Tibial artery (tissue), 4 donors: ENCODE measurements around the gene DLGAP1.

ENCODE experiments used
- DNase-seq, 2 donors: peaks; one replicate each; pipeline ENCODE4 v3.0.0-alpha.2; 2019
- H3K27ac ChIP-seq, 2 donors: fragments of 200-600 bp; sonication (generic) in 1 of 2; 1 replicate in 1 of 2; 2 replicates in 1 of 2; pipeline ENCODE4 v1.5.1; 2018 to 2019; ENCODE audit warnings: mild to moderate bottlenecking in 1 of 2
- H3K27me3 ChIP-seq, 2 donors: fragments of 200-600 bp; sonication (generic) in 1 of 2; one replicate each; pipeline versions ENCODE4 v1.5.1 to v1.6.0; 2016 to 2019
- H3K36me3 ChIP-seq, 3 donors: fragments of 200-600 bp; sonication (generic) in 2 of 3; one replicate each; pipeline ENCODE4 v1.5.1; 2016 to 2019; ENCODE audit warnings: mild to moderate bottlenecking in 2 of 3
- H3K4me1 ChIP-seq, 4 donors: fragments of 200-600 bp; sonication (generic) in 2 of 4; 1 replicate in 3 of 4; 2 replicates in 1 of 4; pipeline ENCODE4 v1.5.1; 2016 to 2019
- H3K4me3 ChIP-seq, 2 donors: fragments of 200-600 bp; sonication (generic) in 1 of 2; 1 replicate in 1 of 2; 2 replicates in 1 of 2; pipeline ENCODE4 v1.5.1; 2018 to 2019; ENCODE audit warnings: mild to moderate bottlenecking in 2 of 2
- H3K9me3 ChIP-seq, 3 donors: fragments of 200-600 bp; sonication (generic) in 1 of 3; one replicate each; pipeline ENCODE4 v1.5.1; 2016 to 2019
- CTCF ChIP-seq, 2 experiments: fragments of 200-600 bp in 1 of 2; fragments of 450-650 bp in 1 of 2; IDR thresholded peaks; one replicate each; pipeline ENCODE4 v1.5.1; 2017 to 2019; ENCODE audit warnings: antibody characterized with exemption in 2 of 2, mild to moderate bottlenecking in 1 of 2, moderate library complexity in 1 of 2
- intact Hi-C: fragments of 100-400 bp; cut with DNase I; formaldehyde crosslinking; loops from one replicate; pipeline ENCODE4 v1.15.0; 2023; ENCODE audit warnings: low total_unique reads

Gene DLGAP1

GRCh38 chr18:3827236-3827845 lies 627.8 kb downstream of the DLGAP1 start:
- Histone ChIP-seq H3K9me3 (no peaks in the 10 kb centered on the region), H3K36me3 (no peaks in the 10 kb centered on the region), H3K27me3 (no peaks in the 10 kb centered on the region), H3K4me1 (no peaks in the 10 kb centered on the region), H3K4me3 (no peak overlapping the region), H3K27ac (no peak overlapping the region)
- no peak for DNase-seq
- intact Hi-C loops, result no loop called here
- TF ChIP-seq CTCF (IDR thresholded peaks at IDR 0.05), result no peak

- no peak for TF ChIP-seq CTCF (IDR thresholded peaks at IDR 0.05)
- no peak overlapping the region for H3K4me3 ChIP-seq
- intact Hi-C loops, result no loop called here
- no peak overlapping the region for H3K27ac ChIP-seq
- H3K36me3 ChIP-seq, result no peaks in the 10 kb centered on the region
- DNase-seq, result no peak
- no peaks in the 10 kb centered on the region for H3K27me3 ChIP-seq
- H3K9me3 ChIP-seq, result no peaks in the 10 kb centered on the region
- H3K4me1 ChIP-seq, result no peaks in the 10 kb centered on the region
Observed at GRCh38 chr18:3826021-3826420, 629.1 kb downstream of the DLGAP1 start.

- intact Hi-C loops, result no loop called here
Observed at GRCh38 chr18:3824101-3824500, 631.0 kb downstream of the DLGAP1 start.

GRCh38 chr18:3823073-3823472 lies 632.0 kb downstream of the DLGAP1 start:
- intact Hi-C loops, result no loop called here
- DNase-seq, result no peak
- Histone ChIP-seq H3K4me1 (no peaks in the 10 kb centered on the region), H3K36me3 (no peaks in the 10 kb centered on the region), H3K9me3 (no peaks in the 10 kb centered on the region), H3K4me3 (no peak overlapping the region), H3K27ac (no peak overlapping the region), H3K27me3 (no peaks in the 10 kb centered on the region)
- TF ChIP-seq CTCF (IDR thresholded peaks at IDR 0.05), result no peak

More at GRCh38 chr18:3824101-3824500, 631.0 kb downstream of the DLGAP1 start:
- H3K27ac ChIP-seq, result no peak overlapping the region
- H3K4me1 ChIP-seq, result no peaks in the 10 kb centered on the region
- H3K9me3 ChIP-seq, result no peaks in the 10 kb centered on the region
- H3K4me3 ChIP-seq, result no peak overlapping the region
- H3K36me3 ChIP-seq, result no peaks in the 10 kb centered on the region
- no peaks in the 10 kb centered on the region for H3K27me3 ChIP-seq
- DNase-seq, result no peak
- TF ChIP-seq CTCF (IDR thresholded peaks at IDR 0.05), result no peak

GRCh38 chr18:3821524-3821923 lies 633.6 kb downstream of the DLGAP1 start:
- H3K36me3 ChIP-seq, result no peaks in the 10 kb centered on the region
- no peaks in the 10 kb centered on the region for H3K27me3 ChIP-seq
- intact Hi-C loops, result no loop called here
- H3K9me3 ChIP-seq, result no peaks in the 10 kb centered on the region
- H3K4me3 ChIP-seq, result no peak overlapping the region
- no peaks in the 10 kb centered on the region for H3K4me1 ChIP-seq
- DNase-seq, result no peak
- TF ChIP-seq CTCF (IDR thresholded peaks at IDR 0.05), result no peak
- no peak overlapping the region for H3K27ac ChIP-seq

GRCh38 chr18:3819961-3820360 lies 635.1 kb downstream of the DLGAP1 start:
- H3K4me3 ChIP-seq, result no peak overlapping the region
- H3K4me1 ChIP-seq, result no peaks in the 10 kb centered on the region
- no peak overlapping the region for H3K27ac ChIP-seq
- no peaks in the 10 kb centered on the region for H3K36me3 ChIP-seq
- intact Hi-C loops, result no loop called here
- no peaks in the 10 kb centered on the region for H3K27me3 ChIP-seq
- TF ChIP-seq CTCF (IDR thresholded peaks at IDR 0.05), result no peak
- no peak for DNase-seq
- H3K9me3 ChIP-seq, result no peaks in the 10 kb centered on the region
